ENCODE results near the gene AMIGO2. TPM values are rescaled to one million over a fixed set of nuclear protein-coding genes. Genes with fewer than 3 reads are reported as not detected.
"Not testable (repeated sequence)": the region's sequence is repeated elsewhere in the genome, so short reads cannot be mapped to it uniquely, and the experiment has no call there.

AMIGO2 gene
- total RNA-seq, 1 donor from 2014 or later, result 154 TPM

DNA sequence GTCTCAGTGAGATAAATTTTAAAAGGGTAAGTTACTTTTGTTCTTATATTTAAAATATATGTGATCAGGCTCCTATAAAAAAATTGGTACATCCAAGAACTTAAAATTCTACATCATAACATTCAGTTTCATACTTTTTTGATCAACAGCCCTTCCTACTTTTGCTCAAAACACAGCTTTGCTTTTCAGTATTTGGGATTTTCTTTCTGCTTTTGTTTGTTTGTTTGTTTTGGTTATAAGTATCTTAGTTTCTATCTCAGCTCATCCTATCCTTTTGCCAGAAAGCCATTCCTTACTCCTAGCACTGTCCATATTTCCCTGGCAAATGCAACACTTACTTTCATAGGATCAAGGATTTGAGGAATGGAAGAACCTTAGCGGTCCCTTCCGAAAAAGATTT lies 5.0 kb downstream of the AMIGO2 start:
- no peak for DNase-seq (ENCODE audit: low read depth)

GRCh38 chr12:47073951-47074350 lies 5.8 kb downstream of the AMIGO2 start:
- DNase-seq (ENCODE audit: low read depth), result no peak

- peak; percentile 38 for DNase-seq (ENCODE audit: low read depth)
These were observed 8.4 kb downstream of the AMIGO2 start for GRCh38 chr12:47071241-47071852.

DNA sequence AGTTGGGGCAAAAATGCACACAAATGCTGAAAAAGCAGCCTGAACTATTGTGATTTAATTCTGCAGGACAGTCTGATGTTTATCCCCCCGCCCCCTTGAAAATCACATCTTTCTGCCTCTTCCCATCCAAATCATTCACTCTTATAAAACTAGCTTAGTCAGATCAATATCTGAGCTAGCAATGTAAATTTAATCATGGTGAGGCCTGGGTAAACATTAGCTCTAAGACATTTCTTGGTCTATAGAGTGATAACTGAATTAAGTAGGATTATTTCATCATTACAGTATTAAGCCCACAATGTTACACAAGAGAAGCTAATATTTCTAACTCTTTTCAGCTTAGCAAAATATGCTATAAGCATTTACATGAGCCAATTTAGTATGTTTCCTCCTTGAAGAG lies 9.4 kb downstream of the AMIGO2 start:
- no peak for DNase-seq (ENCODE audit: low read depth)

GRCh38 chr12:47068539-47068938 lies 11.2 kb downstream of the AMIGO2 start:
- peak; percentile 42 for DNase-seq (ENCODE audit: low read depth)

- DNase-seq (ENCODE audit: low read depth), result no peak
These were observed 11.9 kb downstream of the AMIGO2 start for GRCh38 chr12:47067771-47068431.

- no peak for DNase-seq (ENCODE audit: low read depth)
These were observed 12.6 kb downstream of the AMIGO2 start for GRCh38 chr12:47067176-47067575.

GRCh38 chr12:47066278-47067025 lies 13.3 kb downstream of the AMIGO2 start:
- no peak for DNase-seq (ENCODE audit: low read depth)

DNA sequence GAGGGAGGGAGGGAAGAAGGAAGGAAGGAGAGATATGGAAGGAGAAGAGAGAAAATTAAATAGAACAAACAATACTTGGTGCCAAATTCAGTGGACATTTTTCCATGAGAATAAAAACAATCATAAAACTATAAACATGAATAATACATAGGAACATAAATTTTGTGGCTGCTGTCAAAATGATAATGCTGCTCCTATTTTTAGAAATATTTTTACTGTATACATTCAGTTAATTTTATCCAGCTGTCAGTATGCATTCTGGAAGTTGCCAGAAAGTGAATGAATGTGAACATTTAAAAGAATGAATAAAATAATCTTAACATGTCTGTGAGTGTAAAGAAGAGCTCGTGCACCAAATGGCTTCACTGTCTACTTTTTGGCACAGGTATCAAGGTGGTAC lies 14.2 kb downstream of the AMIGO2 start:
- DNase-seq (ENCODE audit: low read depth), result no peak

DNA sequence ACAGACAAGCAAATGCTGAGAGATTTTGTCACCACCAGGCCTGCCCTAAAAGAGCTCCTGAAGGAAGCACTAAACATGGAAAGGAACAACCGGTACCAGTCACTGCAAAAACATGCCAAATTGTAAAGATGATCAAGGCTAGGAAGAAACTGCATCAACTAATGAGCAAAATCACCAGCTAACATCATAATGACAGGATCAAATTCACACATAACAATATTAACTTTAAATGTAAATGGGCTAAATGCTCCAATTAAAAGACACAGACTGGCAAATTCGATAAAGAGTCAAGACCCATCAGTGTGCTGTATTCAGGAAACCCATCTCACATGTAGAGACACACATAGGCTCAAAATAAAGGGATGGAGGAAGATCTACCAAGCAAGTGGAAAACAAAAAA lies 21.1 kb downstream of the AMIGO2 start:
- DNase-seq (ENCODE audit: low read depth), result not testable (repeated sequence)

GRCh38 chr12:47056944-47057343 lies 22.8 kb downstream of the AMIGO2 start:
- DNase-seq (ENCODE audit: low read depth), result not testable (repeated sequence)

GRCh38 chr12:47055856-47056255 lies 23.9 kb downstream of the AMIGO2 start:
- DNase-seq (ENCODE audit: low read depth), result not testable (repeated sequence)

DNA sequence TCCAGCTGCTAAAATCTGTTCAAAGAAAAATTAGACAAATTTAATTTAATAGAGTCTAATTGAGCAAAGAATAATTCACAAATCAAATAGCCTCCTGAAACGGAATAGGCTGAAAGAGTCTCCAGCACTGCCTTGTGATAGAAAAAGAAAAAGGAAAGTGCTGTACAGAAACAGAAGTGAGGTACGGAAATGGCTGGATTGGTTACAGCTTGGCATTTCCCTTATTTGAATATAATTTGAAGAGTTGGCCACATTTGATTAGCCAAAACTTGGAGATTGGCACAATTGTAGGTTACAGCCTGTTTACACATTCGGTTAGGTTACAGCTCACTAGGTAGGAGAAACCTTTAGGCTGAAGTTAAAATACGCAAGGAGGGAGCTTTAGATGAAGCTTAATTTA lies 25.1 kb downstream of the AMIGO2 start:
- no peak for DNase-seq (ENCODE audit: low read depth)

GRCh38 chr12:47053961-47054360 lies 25.8 kb downstream of the AMIGO2 start:
- DNase-seq (ENCODE audit: low read depth), result no peak

- no peak for DNase-seq (ENCODE audit: low read depth)
These were observed 27.5 kb downstream of the AMIGO2 start for GRCh38 chr12:47052274-47052673.

- not testable (repeated sequence) for DNase-seq (ENCODE audit: low read depth)
These were observed 28.5 kb downstream of the AMIGO2 start for GRCh38 chr12:47051291-47051690.

DNA sequence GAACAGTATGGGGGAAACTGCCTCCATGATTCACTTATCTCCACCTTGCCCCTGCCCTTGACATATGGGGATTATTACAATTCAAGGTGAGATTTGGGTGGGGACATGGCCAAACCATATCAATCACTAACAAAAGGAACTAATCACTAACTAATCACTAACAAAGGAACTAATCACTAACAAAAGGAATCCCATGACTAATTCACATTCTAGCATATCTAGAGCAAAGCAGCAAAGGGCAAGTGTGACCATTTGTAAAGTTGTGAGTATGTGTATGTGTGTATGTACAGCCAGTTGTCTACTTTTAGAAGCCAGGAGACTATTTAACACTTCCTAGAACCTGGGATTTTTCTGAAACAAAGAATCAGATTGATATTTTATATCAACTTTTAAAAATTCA lies 31.2 kb downstream of the AMIGO2 start:
- peak; percentile 63 for DNase-seq (ENCODE audit: low read depth)

DNA sequence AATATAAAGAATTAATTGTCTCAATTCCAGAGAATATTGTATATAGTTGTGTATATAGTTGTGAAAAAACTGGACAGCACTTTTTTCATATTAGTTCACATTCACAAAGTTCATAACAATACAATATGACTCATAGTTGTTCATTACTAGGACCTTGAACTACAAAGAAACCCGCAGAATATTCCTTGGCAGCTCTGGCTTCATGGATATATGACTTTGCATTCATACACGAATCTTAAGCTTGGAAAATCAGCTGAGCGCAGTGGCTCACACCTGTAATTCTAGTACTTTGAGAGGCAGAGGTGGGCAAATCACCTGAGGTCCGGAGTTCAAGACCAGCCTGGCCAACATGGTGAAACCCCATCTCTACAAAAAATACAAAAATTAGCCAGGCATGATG lies 38.4 kb downstream of the AMIGO2 start:
- DNase-seq (ENCODE audit: low read depth), result no peak

DNA sequence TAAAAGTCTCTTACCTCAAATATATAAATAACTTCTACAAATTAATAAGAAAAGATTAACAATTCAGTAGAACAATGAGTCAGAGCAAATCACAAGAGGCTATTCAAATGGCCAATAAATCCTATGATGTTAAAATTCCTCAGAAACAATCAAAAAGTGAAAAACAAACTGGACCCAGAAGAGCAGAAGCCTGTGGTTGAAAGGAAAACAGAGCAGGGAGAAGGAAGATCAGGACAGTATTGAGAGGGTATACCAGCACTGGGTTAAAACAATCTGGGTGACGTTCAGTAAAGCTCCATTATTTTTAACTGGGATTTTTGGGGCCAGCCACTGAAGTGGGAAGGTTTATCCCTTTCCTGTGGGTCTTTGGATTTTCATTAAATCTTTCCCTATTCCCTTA lies 40.0 kb downstream of the AMIGO2 start:
- DNase-seq (ENCODE audit: low read depth), result peak; percentile 83

DNA sequence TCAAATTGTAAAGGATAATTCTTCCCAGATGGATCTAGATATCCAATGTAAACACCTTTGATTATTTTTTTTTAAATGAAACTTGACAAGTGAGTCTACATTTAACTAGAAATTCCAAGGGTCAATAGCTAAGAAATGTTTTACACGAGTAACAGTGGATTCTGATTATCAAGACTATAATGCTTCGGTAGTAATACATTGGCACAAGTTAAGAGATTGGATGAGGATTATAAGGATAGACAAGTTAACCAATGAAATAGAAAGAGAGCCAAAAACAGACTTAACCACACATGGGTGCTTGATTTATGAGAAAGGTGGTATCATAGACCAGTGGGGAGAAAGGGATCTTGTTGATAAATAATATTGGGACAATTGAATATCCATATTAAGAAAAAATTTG lies 40.7 kb downstream of the AMIGO2 start:
- DNase-seq (ENCODE audit: low read depth), result peak; percentile 47

GRCh38 chr12:47038270-47038748 lies 41.5 kb downstream of the AMIGO2 start:
- peak; percentile 100 for DNase-seq (ENCODE audit: low read depth)

DNA sequence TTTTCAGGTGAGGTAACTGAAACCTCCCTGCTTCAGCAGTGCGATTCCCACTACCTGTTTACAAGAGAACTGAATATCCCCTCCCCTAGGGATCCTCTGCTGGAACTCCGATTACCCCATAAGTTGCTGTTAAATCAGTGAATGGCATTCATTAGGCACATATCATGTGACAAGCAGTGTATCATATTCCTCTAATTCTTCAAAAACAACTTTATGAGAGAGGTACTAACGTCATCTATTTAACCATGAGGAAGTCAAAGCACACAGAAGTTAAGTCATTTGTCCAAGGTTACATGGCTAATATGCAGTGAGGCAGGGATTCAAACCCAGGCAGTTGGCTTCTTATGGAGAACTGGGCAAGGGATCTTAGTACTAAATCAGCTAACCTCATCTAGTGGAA lies 44.3 kb downstream of the AMIGO2 start:
- DNase-seq (ENCODE audit: low read depth), result peak; percentile 57

DNA sequence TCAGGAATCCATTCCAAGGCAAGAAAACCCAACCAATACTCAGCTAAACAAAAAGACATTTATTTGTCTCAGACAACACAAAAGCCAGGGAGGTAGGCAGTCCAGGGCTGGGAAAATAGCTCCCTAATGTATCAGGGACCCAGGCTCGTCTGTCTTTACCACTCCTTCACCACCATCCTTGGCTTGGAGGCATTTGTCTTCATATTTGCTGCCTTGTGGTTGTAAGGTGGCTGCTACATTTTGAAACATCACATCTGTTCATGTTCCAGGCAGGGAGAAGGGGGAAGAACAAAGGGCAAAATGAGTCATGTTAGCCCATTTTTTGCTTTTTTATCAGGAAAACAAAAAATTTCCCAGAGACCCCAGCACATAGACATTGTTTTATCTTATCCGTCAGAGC lies 45.1 kb downstream of the AMIGO2 start:
- DNase-seq (ENCODE audit: low read depth), result peak; percentile 41

Measured in renal cortical epithelial cell (primary cell).